Sigmoid colon (tissue), 7 donors: ENCODE results near the gene HHAT. TPM values are rescaled to one million over a fixed set of nuclear protein-coding genes. Genes with fewer than 3 reads are reported as not detected.

Experiments
- DNase-seq: peaks from one replicate; pipeline ENCODE4 v3.0.0-alpha.2; 2019
- H3K27ac ChIP-seq, 4 donors: fragments of 200-600 bp; sonication (generic); one replicate each; pipeline ENCODE4 v1.5.1; 2016 to 2019; ENCODE audit warnings: mild to moderate bottlenecking in 1 of 4
- H3K27me3 ChIP-seq, 3 donors: fragments of 200-600 bp; sonication (generic); one replicate each; pipeline ENCODE4 v1.5.1; 2019; ENCODE audit warnings: mild to moderate bottlenecking in 1 of 3
- H3K36me3 ChIP-seq, 4 donors: fragments of 200-600 bp; sonication (generic); one replicate each; pipeline ENCODE4 v1.5.1; 2016 to 2019
- H3K4me1 ChIP-seq, 4 donors: fragments of 200-600 bp; sonication (generic); one replicate each; pipeline ENCODE4 v1.5.1; 2017 to 2019
- H3K4me3 ChIP-seq, 4 donors: fragments of 200-600 bp; sonication (generic); one replicate each; pipeline ENCODE4 v1.5.1; 2017 to 2019; ENCODE audit warnings: mild to moderate bottlenecking in 2 of 4, moderate library complexity in 1 of 4
- H3K9me3 ChIP-seq, 4 donors: fragments of 200-600 bp in 3 of 4; sonication (generic) in 3 of 4; one replicate each; pipeline versions ENCODE4 v1.5.1 to v1.6.1; 2013 to 2019
- CTCF ChIP-seq, 4 experiments: fragments of 450-650 bp in 3 of 4; fragments of 200-600 bp in 1 of 4; IDR thresholded peaks; one replicate each; pipeline ENCODE4 v1.5.1; 2016 to 2019; ENCODE audit warnings: antibody characterized with exemption in 4 of 4, mild to moderate bottlenecking in 3 of 4, moderate library complexity in 2 of 4
- EP300 ChIP-seq, 4 donors: sonication (generic); formaldehyde crosslinking; IDR thresholded peaks; one replicate each; pipeline ENCODE4 v1.6.1; 2017; ENCODE audit warnings: antibody characterized with exemption in 4 of 4
- POLR2A ChIP-seq, 2 donors: fragments of 450-650 bp; IDR thresholded peaks; one replicate each; pipeline ENCODE4 v1.6.1; 2016; ENCODE audit warnings: antibody characterized with exemption in 2 of 2, mild to moderate bottlenecking in 2 of 2, moderate library complexity in 2 of 2
- POLR2AphosphoS5 ChIP-seq, 4 donors: sonication (generic); formaldehyde crosslinking; IDR thresholded peaks; one replicate each; pipeline ENCODE4 v1.6.1; 2017; ENCODE audit warnings: antibody characterized with exemption in 4 of 4
- WGBS, 2 donors: extraction: QIAGEN DNeasy Blood & Tissue Kit; methylation state at CpG; one replicate each; pipeline ENCODE4 v1.1.7; 2013; 5-methylcytosine and 5-hydroxymethylcytosine counted together
- intact Hi-C: fragments of 100-400 bp; cut with DNase I; formaldehyde crosslinking; loops from one replicate; pipeline ENCODE4 v1.15.1; 2023
- polyA plus RNA-seq, 3 donors: library from polyadenylated mRNA; stranded (reverse); fragments of 200-250 nt; gene quantifications; one replicate each; pipeline ENCODE4 v1.2.3, GENCODE V29; 2013
- total RNA-seq, 4 donors: library from RNA; depleted of rRNA; stranded (reverse); fragments of >200 nt; gene quantifications; one replicate each; pipeline ENCODE4 v1.1.0, GENCODE V29; 2016
- donor health status: healthy with polysubstance abuse.
- donor health status: Bipolar disorder and iron deficiency.
- donor health status: healthy.

Gene HHAT
- total and polyA plus RNA-seq, 7 donors: 0.46 to 6.4 (median 2.1) TPM

GRCh38 chr1:210300923-210301614, 27.6 kb upstream of the HHAT start:
- H3K4me1 ChIP-seq: peaks cover 0 to 29% (median 18%) of the 10 kb centered on the region in 4 donors
- no peaks in the 10 kb centered on the region for H3K9me3 ChIP-seq
- TF ChIP-seq POLR2A (IDR thresholded peaks at IDR 0.05) (no peak), CTCF (IDR thresholded peaks at IDR 0.05) (no peak), EP300 (IDR thresholded peaks at IDR 0.05) (no peak), POLR2AphosphoS5 (IDR thresholded peaks at IDR 0.05) (no peak)
- intact Hi-C loops: no loop called here
- DNase-seq: no peak
- no peak overlapping the region for H3K4me3 ChIP-seq
- H3K27ac ChIP-seq: peak overlapping the region in 2 of 4 donors; percentile 45 to 46
- no peaks in the 10 kb centered on the region for H3K36me3 ChIP-seq
- WGBS, 2 donors: 55 to 70% methylated on average over 5 of the region's 5 CpGs
- no peaks in the 10 kb centered on the region for H3K27me3 ChIP-seq

- H3K4me3 ChIP-seq: no peak overlapping the region
Observed at GRCh38 chr1:210301615-210302000, 27.1 kb upstream of the HHAT start.

DNA sequence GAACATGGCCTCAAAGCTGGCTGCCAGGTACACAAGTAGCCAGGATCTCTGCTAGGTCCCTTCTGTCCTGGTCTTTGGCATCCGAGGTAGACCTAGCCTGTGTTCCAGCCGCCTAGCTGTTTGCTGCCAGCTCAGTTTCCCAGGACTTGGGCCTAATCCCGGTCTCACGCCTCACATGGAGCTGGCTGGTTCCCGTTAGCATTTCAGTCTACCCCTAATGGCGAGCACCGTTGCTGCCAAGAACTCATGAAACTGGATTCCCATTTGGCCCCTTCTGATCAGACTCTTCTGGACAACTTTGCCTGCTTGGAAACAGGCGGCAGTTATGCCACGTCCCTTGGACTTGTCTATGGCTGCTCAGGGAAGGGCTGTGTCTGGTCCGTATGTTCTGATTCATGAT, 26.2 kb upstream of the HHAT start:
- H3K27me3 ChIP-seq: no peaks in the 10 kb centered on the region
- no peak for DNase-seq
- no peaks in the 10 kb centered on the region for H3K36me3 ChIP-seq
- H3K9me3 ChIP-seq: no peaks in the 10 kb centered on the region
- intact Hi-C loops: no loop called here
- no peak for TF ChIP-seq POLR2A (IDR thresholded peaks at IDR 0.05)
- no peak for TF ChIP-seq EP300 (IDR thresholded peaks at IDR 0.05)
- TF ChIP-seq CTCF (IDR thresholded peaks at IDR 0.05): no peak
- TF ChIP-seq POLR2AphosphoS5 (IDR thresholded peaks at IDR 0.05): no peak
- H3K27ac ChIP-seq: no peak overlapping the region
- WGBS, 2 donors: 92 to 94% methylated on average over 10 of the region's 10 CpGs
- no peak overlapping the region for H3K4me3 ChIP-seq
- H3K4me1 ChIP-seq: peaks cover 0 to 26% (median 15%) of the 10 kb centered on the region in 4 donors

More at GRCh38 chr1:210301615-210302000, 27.1 kb upstream of the HHAT start:
- Histone ChIP-seq H3K36me3 (no peaks in the 10 kb centered on the region), H3K9me3 (no peaks in the 10 kb centered on the region), H3K27me3 (no peaks in the 10 kb centered on the region), H3K27ac (peak overlapping the region in 2 of 4 donors; percentile 45 to 46), H3K4me1 (peaks cover 0 to 26% (median 15%) of the 10 kb centered on the region in 4 donors)
- TF ChIP-seq POLR2A (IDR thresholded peaks at IDR 0.05) (no peak), POLR2AphosphoS5 (IDR thresholded peaks at IDR 0.05) (no peak), CTCF (IDR thresholded peaks at IDR 0.05) (no peak), EP300 (IDR thresholded peaks at IDR 0.05) (no peak)
- 59 to 70% methylated on average over 7 of the region's 7 CpGs for WGBS, 2 donors
- DNase-seq: no peak
- intact Hi-C loops: no loop called here

- intact Hi-C loops: no loop called here
- Histone ChIP-seq H3K27ac (no peak overlapping the region), H3K36me3 (no peaks in the 10 kb centered on the region), H3K4me1 (peaks cover 0 to 26% (median 15%) of the 10 kb centered on the region in 4 donors), H3K9me3 (no peaks in the 10 kb centered on the region), H3K4me3 (no peak overlapping the region), H3K27me3 (no peaks in the 10 kb centered on the region)
- 96 to 97% methylated on average over 8 of the region's 8 CpGs for WGBS, 2 donors
- no peak for TF ChIP-seq CTCF (IDR thresholded peaks at IDR 0.05)
- TF ChIP-seq POLR2A (IDR thresholded peaks at IDR 0.05): no peak
- TF ChIP-seq POLR2AphosphoS5 (IDR thresholded peaks at IDR 0.05): no peak
- no peak for TF ChIP-seq EP300 (IDR thresholded peaks at IDR 0.05)
- no peak for DNase-seq
Observed at GRCh38 chr1:210303391-210303790, 25.3 kb upstream of the HHAT start.
